Trophoblast cell (in vitro differentiated cells and primary cell): ENCODE results near the gene CD81.

Experiments used
- DNase-seq, 2 donors: peaks; one replicate each; pipeline ENCODE4 v3.0.0-alpha.2; 2016
- H2AFZ ChIP-seq: 2 replicates; pipeline ENCODE4 v1.6.1; 2013; ENCODE audit warnings: low read length, moderate library complexity, mild to moderate bottlenecking; ENCODE audit not compliant: insufficient read depth, poor library complexity
- H2AK5ac ChIP-seq: 2 replicates; pipeline ENCODE4 v1.6.1; 2013; ENCODE audit warnings: mild to moderate bottlenecking, low read length
- H2BK120ac ChIP-seq: 2 replicates; pipeline ENCODE4 v1.6.1; 2013; ENCODE audit warnings: low read length, mild to moderate bottlenecking, moderate library complexity; ENCODE audit not compliant: insufficient read depth, poor library complexity
- H2BK12ac ChIP-seq: 2 replicates; pipeline ENCODE4 v1.6.1; 2013; ENCODE audit warnings: mild to moderate bottlenecking, low read length, moderate library complexity
- H2BK5ac ChIP-seq: 2 replicates; pipeline ENCODE4 v1.6.1; 2013; ENCODE audit warnings: low read length, low read depth, moderate library complexity, mild to moderate bottlenecking; ENCODE audit not compliant: poor library complexity
- H3K14ac ChIP-seq: 2 replicates; pipeline ENCODE4 v1.6.1; 2013; ENCODE audit warnings: mild to moderate bottlenecking, low read length
- H3K18ac ChIP-seq: 2 replicates; pipeline ENCODE4 v1.6.1; 2013; ENCODE audit warnings: mild to moderate bottlenecking, low read length
- H3K23ac ChIP-seq: 2 replicates; pipeline ENCODE4 v1.6.1; 2013; ENCODE audit warnings: low read length
- H3K27ac ChIP-seq: 2 replicates; pipeline ENCODE4 v1.5.1; 2013; ENCODE audit warnings: low read depth, mild to moderate bottlenecking, inconsistent platforms, low read length, moderate library complexity
- H3K27me3 ChIP-seq: 2 replicates; pipeline ENCODE4 v1.6.1; 2013; ENCODE audit warnings: inconsistent platforms, mild to moderate bottlenecking, low read length, moderate library complexity; ENCODE audit not compliant: insufficient read depth
- H3K36me3 ChIP-seq, 2 experiments: 1 replicate in 1 of 2; 2 replicates in 1 of 2; pipeline ENCODE4 v1.6.1; 2013; ENCODE audit warnings: low read length in 2 of 2, mild to moderate bottlenecking in 2 of 2, moderate library complexity in 1 of 2; ENCODE audit not compliant: insufficient read depth in 2 of 2, control insufficient read depth in 1 of 2
- H3K4ac ChIP-seq: 2 replicates; pipeline ENCODE4 v1.6.1; 2013; ENCODE audit warnings: low read depth, mild to moderate bottlenecking, low read length, moderate library complexity
- H3K4me1 ChIP-seq, 2 experiments: 1 replicate in 1 of 2; 2 replicates in 1 of 2; pipeline ENCODE4 v1.6.1; 2013; ENCODE audit warnings: low read length in 2 of 2, mild to moderate bottlenecking in 2 of 2, moderate library complexity in 1 of 2; ENCODE audit not compliant: insufficient read depth in 2 of 2, control insufficient read depth in 1 of 2
- H3K4me2 ChIP-seq: 2 replicates; pipeline ENCODE4 v1.6.1; 2013; ENCODE audit warnings: inconsistent platforms, mild to moderate bottlenecking, low read length, moderate library complexity
- H3K4me3 ChIP-seq: 2 replicates; pipeline ENCODE4 v1.5.1; 2013; ENCODE audit warnings: mild to moderate bottlenecking, low read depth, low read length, inconsistent platforms
- H3K79me1 ChIP-seq: one replicate; pipeline ENCODE4 v1.6.1; 2013; ENCODE audit warnings: low read length
- H3K79me2 ChIP-seq: 2 replicates; pipeline ENCODE4 v1.6.1; 2013; ENCODE audit warnings: low read length, mild to moderate bottlenecking; ENCODE audit not compliant: control insufficient read depth, insufficient read depth, poor library complexity
- H3K9ac ChIP-seq: 2 replicates; pipeline ENCODE4 v1.6.1; 2013; ENCODE audit warnings: mild to moderate bottlenecking, low read length
- H3K9me3 ChIP-seq: 2 replicates; pipeline ENCODE4 v1.6.1; 2013; ENCODE audit warnings: low read depth, mild to moderate bottlenecking, control low read depth, inconsistent platforms, low read length; ENCODE audit not compliant: insufficient read depth
- H4K12ac ChIP-seq: 2 replicates; pipeline ENCODE4 v1.6.1; 2013; ENCODE audit warnings: low read depth, mild to moderate bottlenecking, low read length, moderate library complexity
- H4K8ac ChIP-seq: 2 replicates; pipeline ENCODE4 v1.6.1; 2013; ENCODE audit warnings: low read depth, mild to moderate bottlenecking, low read length, moderate library complexity
- H4K91ac ChIP-seq: one replicate; pipeline ENCODE4 v1.6.1; 2013; ENCODE audit warnings: low read depth, mild to moderate bottlenecking, low read length, moderate library complexity
- WGBS: extraction: QIAGEN DNeasy Blood & Tissue Kit; methylation state at CpG from one replicate; pipeline ENCODE4 v1.1.7; 2013; ENCODE audit warnings: missing lambda C conversion rate; ENCODE audit not compliant: insufficient read length, insufficient coverage; ENCODE audit errors: extremely low coverage; 5-methylcytosine and 5-hydroxymethylcytosine counted together

Gene CD81

GRCh38 chr11:2442589-2442988, 65.5 kb downstream of the CD81 start:
- Histone ChIP-seq H3K9me3 (peaks cover 11% of the 10 kb centered on the region), H3K23ac (no peak overlapping the region), H3K79me2 (no peaks in the 10 kb centered on the region), H3K18ac (no peak overlapping the region), H3K27ac (no peak overlapping the region), H3K4me1 (no peaks in the 10 kb centered on the region), H3K4me3 (no peak overlapping the region), H3K14ac (no peak overlapping the region), H3K4me2 (no peak overlapping the region), H3K27me3 (peaks cover 33% of the 10 kb centered on the region), H2AK5ac (no peak overlapping the region), H4K91ac (no peak overlapping the region), H3K4ac (no peak overlapping the region), H2BK5ac (no peak overlapping the region), H4K8ac (no peak overlapping the region), H3K36me3 (no peaks in the 10 kb centered on the region), H2AFZ (no peak overlapping the region), H3K79me1 (no peaks in the 10 kb centered on the region), H2BK120ac (no peak overlapping the region), H4K12ac (no peak overlapping the region), H3K9ac (no peak overlapping the region), H2BK12ac (no peak overlapping the region)
- DNase-seq = no peak
- WGBS = no CpG with 5 or more reads among the region's 2 CpGs

GRCh38 chr11:2443406-2443805, 66.3 kb downstream of the CD81 start:
- H2AFZ ChIP-seq = no peak overlapping the region
- peaks cover 11% of the 10 kb centered on the region for H3K9me3 ChIP-seq
- no peak overlapping the region for H3K18ac ChIP-seq
- no peak overlapping the region for H4K12ac ChIP-seq
- no peaks in the 10 kb centered on the region for H3K36me3 ChIP-seq
- H4K8ac ChIP-seq = no peak overlapping the region
- no peak overlapping the region for H2AK5ac ChIP-seq
- DNase-seq = no peak
- no peaks in the 10 kb centered on the region for H3K4me1 ChIP-seq
- H2BK120ac ChIP-seq = no peak overlapping the region
- no peaks in the 10 kb centered on the region for H3K79me1 ChIP-seq
- no CpG with 5 or more reads among the region's 11 CpGs for WGBS
- H3K4me3 ChIP-seq = no peak overlapping the region
- H3K23ac ChIP-seq = no peak overlapping the region
- no peak overlapping the region for H2BK12ac ChIP-seq
- H3K4me2 ChIP-seq = no peak overlapping the region
- peaks cover 33% of the 10 kb centered on the region for H3K27me3 ChIP-seq
- no peak overlapping the region for H2BK5ac ChIP-seq
- H4K91ac ChIP-seq = no peak overlapping the region
- no peak overlapping the region for H3K14ac ChIP-seq
- no peak overlapping the region for H3K9ac ChIP-seq
- H3K79me2 ChIP-seq = no peaks in the 10 kb centered on the region
- no peak overlapping the region for H3K27ac ChIP-seq
- no peak overlapping the region for H3K4ac ChIP-seq

GRCh38 chr11:2443881-2444820, 67.0 kb downstream of the CD81 start, which contains the start of gene TRPM5:
TRPM5 (minus strand) TSS chr11:2444514; CDS start chr11:2423036, 21,478 bp downstream.
- H2BK120ac ChIP-seq = no peak within 1 kb of the TSS
- H4K12ac ChIP-seq = no peak within 1 kb of the TSS
- H2BK5ac ChIP-seq = no peak within 1 kb of the TSS
- no peak within 1 kb of the TSS for H2BK12ac ChIP-seq
- no peak within 1 kb of the TSS for H3K14ac ChIP-seq
- no peaks in the 10 kb centered on the region for H3K36me3 ChIP-seq
- no CpG with 5 or more reads among the region's 64 CpGs for WGBS
- H2AFZ ChIP-seq = no peak within 1 kb of the TSS
- no peaks in the 10 kb centered on the region for H3K79me1 ChIP-seq
- H3K18ac ChIP-seq = no peak within 1 kb of the TSS
- no peak within 1 kb of the TSS for H4K91ac ChIP-seq
- peak within 1 kb of the TSS; percentile 52 for H3K4me2 ChIP-seq
- H3K9ac ChIP-seq = no peak within 1 kb of the TSS
- H4K8ac ChIP-seq = no peak within 1 kb of the TSS
- H3K4me3 ChIP-seq = no peak within 1 kb of the TSS
- no peak within 1 kb of the TSS for H3K4ac ChIP-seq
- no peaks in the 10 kb centered on the region for H3K4me1 ChIP-seq
- H3K79me2 ChIP-seq = no peaks in the 10 kb centered on the region
- DNase-seq = no peak
- no peak within 1 kb of the TSS for H3K23ac ChIP-seq
- no peak within 1 kb of the TSS for H2AK5ac ChIP-seq
- peaks cover 11% of the 10 kb centered on the region for H3K9me3 ChIP-seq
- no peak within 1 kb of the TSS for H3K27ac ChIP-seq
- peaks cover 33% of the 10 kb centered on the region for H3K27me3 ChIP-seq

- Histone ChIP-seq H3K18ac (no peak within 1 kb of the TSS), H2BK5ac (no peak within 1 kb of the TSS), H3K27me3 (peaks cover 33% of the 10 kb centered on the region)
Observed at GRCh38 chr11:2444821-2445745, 68.0 kb downstream of the CD81 start, which contains the start of gene KCNQ1. KCNQ1 (plus strand) TSS chr11:2445008; CDS start chr11:2445099, 91 bp downstream.

More at GRCh38 chr11:2444821-2445745, 68.0 kb downstream of the CD81 start, which contains the start of gene KCNQ1:
- Histone ChIP-seq H3K79me2 (no peaks in the 10 kb centered on the region), H2BK12ac (no peak within 1 kb of the TSS), H3K4me1 (no peaks in the 10 kb centered on the region), H4K12ac (no peak within 1 kb of the TSS), H3K23ac (no peak within 1 kb of the TSS), H2AFZ (no peak within 1 kb of the TSS), H3K27ac (no peak within 1 kb of the TSS), H3K14ac (no peak within 1 kb of the TSS), H3K4me3 (no peak within 1 kb of the TSS), H3K79me1 (no peaks in the 10 kb centered on the region), H3K9ac (no peak within 1 kb of the TSS), H3K4ac (no peak within 1 kb of the TSS), H2AK5ac (no peak within 1 kb of the TSS), H3K9me3 (peaks cover 11% of the 10 kb centered on the region), H3K4me2 (peak within 1 kb of the TSS; percentile 52), H4K8ac (no peak within 1 kb of the TSS), H4K91ac (no peak within 1 kb of the TSS), H2BK120ac (no peak within 1 kb of the TSS), H3K36me3 (no peaks in the 10 kb centered on the region)
- no CpG with 5 or more reads among the region's 116 CpGs for WGBS
- peak in 1 of 2 donors; percentile 35 for DNase-seq
